ENCODE data around the gene GAS6.

Gene GAS6

GRCh38 chr13:113849981-113850721 is 13.7 kb downstream of the GAS6 start:
- no peaks in the 10 kb centered on the region for H3K27me3 Mint-ChIP-seq
- H3K4me1 Mint-ChIP-seq (ENCODE audit: low read depth in 2 of 2): peaks cover 20 to 31% of the 10 kb centered on the region in 2 donors
- no peaks in the 10 kb centered on the region for H3K9me3 Mint-ChIP-seq
- H3K4me3 Mint-ChIP-seq: no peak overlapping the region
- DNase-seq: no peak
- no peaks in the 10 kb centered on the region for H3K36me3 Mint-ChIP-seq (ENCODE audit: insufficient read depth)
- H3K27ac Mint-ChIP-seq: no peak overlapping the region
- no peak for ATAC-seq (replicated peaks)

- Mint-ChIP-seq H3K27me3 (no peaks in the 10 kb centered on the region), H3K36me3 (ENCODE audit: insufficient read depth) (no peaks in the 10 kb centered on the region), H3K27ac (no peak overlapping the region), H3K4me1 (ENCODE audit: low read depth in 2 of 2) (peaks cover 16 to 30% of the 10 kb centered on the region in 2 donors), H3K4me3 (no peak overlapping the region), H3K9me3 (no peaks in the 10 kb centered on the region)
- no peak for ATAC-seq (replicated peaks)
- no peak for DNase-seq
These were observed 14.3 kb downstream of the GAS6 start for GRCh38 chr13:113849546-113849945.

- H3K9me3 Mint-ChIP-seq: no peaks in the 10 kb centered on the region
- no peak overlapping the region for H3K4me3 Mint-ChIP-seq
- DNase-seq (no peak), ATAC-seq (replicated peaks) (no peak)
- H3K27ac Mint-ChIP-seq: no peak overlapping the region
- H3K27me3 Mint-ChIP-seq: no peaks in the 10 kb centered on the region
- H3K36me3 Mint-ChIP-seq (ENCODE audit: insufficient read depth): no peaks in the 10 kb centered on the region
- H3K4me1 Mint-ChIP-seq (ENCODE audit: low read depth in 2 of 2): peaks cover 18 to 25% of the 10 kb centered on the region in 2 donors
These were observed 15.2 kb downstream of the GAS6 start for GRCh38 chr13:113848431-113849260.

- Mint-ChIP-seq H3K4me3 (no peak overlapping the region), H3K4me1 (ENCODE audit: low read depth in 2 of 2) (peaks cover 18 to 25% of the 10 kb centered on the region in 2 donors), H3K9me3 (no peaks in the 10 kb centered on the region), H3K27ac (no peak overlapping the region), H3K27me3 (no peaks in the 10 kb centered on the region), H3K36me3 (ENCODE audit: insufficient read depth) (no peaks in the 10 kb centered on the region)
- DNase-seq: no peak
- no peak for ATAC-seq (replicated peaks)
These were observed 15.9 kb downstream of the GAS6 start for GRCh38 chr13:113848020-113848419.

- H3K27me3 Mint-ChIP-seq: no peaks in the 10 kb centered on the region
- DNase-seq (peak; percentile 24 to 40 (median 31)), ATAC-seq (replicated peaks) (peak; percentile 84)
- H3K4me3 Mint-ChIP-seq: peak overlapping the region; percentile 68 to 76
- no peaks in the 10 kb centered on the region for H3K36me3 Mint-ChIP-seq (ENCODE audit: insufficient read depth)
- no peak overlapping the region for H3K27ac Mint-ChIP-seq
- H3K9me3 Mint-ChIP-seq: peaks cover 0 to 5% of the 10 kb centered on the region in 2 donors
- peaks cover 24 to 31% of the 10 kb centered on the region in 2 donors for H3K4me1 Mint-ChIP-seq (ENCODE audit: low read depth in 2 of 2)
These were observed 17.1 kb downstream of the GAS6 start for GRCh38 chr13:113846636-113847318.

- DNase-seq: no peak
- peaks cover 2 to 13% of the 10 kb centered on the region in 2 donors for H3K9me3 Mint-ChIP-seq
- H3K27ac Mint-ChIP-seq: peak overlapping the region in 1 of 2 donors; percentile 62
- peak overlapping the region; percentile 68 to 76 for H3K4me3 Mint-ChIP-seq
- peaks cover 4% of the 10 kb centered on the region for H3K36me3 Mint-ChIP-seq (ENCODE audit: insufficient read depth)
- ATAC-seq (replicated peaks): no peak
- H3K27me3 Mint-ChIP-seq: no peaks in the 10 kb centered on the region
- H3K4me1 Mint-ChIP-seq (ENCODE audit: low read depth in 2 of 2): peaks cover 31 to 35% of the 10 kb centered on the region in 2 donors
These were observed 17.9 kb downstream of the GAS6 start for GRCh38 chr13:113845723-113846635.

GRCh38 chr13:113845055-113845454 is 18.8 kb downstream of the GAS6 start:
- no peak overlapping the region for H3K27ac Mint-ChIP-seq
- ATAC-seq (replicated peaks): no peak

GRCh38 chr13:113843864-113844556 is 19.9 kb downstream of the GAS6 start:
- peaks cover 2 to 13% of the 10 kb centered on the region in 2 donors for H3K9me3 Mint-ChIP-seq
- H3K36me3 Mint-ChIP-seq (ENCODE audit: insufficient read depth): peaks cover 4% of the 10 kb centered on the region
- peaks cover 32 to 33% of the 10 kb centered on the region in 2 donors for H3K4me1 Mint-ChIP-seq (ENCODE audit: low read depth in 2 of 2)
- H3K27me3 Mint-ChIP-seq: no peaks in the 10 kb centered on the region
- DNase-seq: no peak
- no peak for ATAC-seq (replicated peaks)
- H3K27ac Mint-ChIP-seq: no peak overlapping the region
- H3K4me3 Mint-ChIP-seq: peak overlapping the region in 1 of 2 donors; percentile 39

More at GRCh38 chr13:113845055-113845454, 18.8 kb downstream of the GAS6 start:
- H3K36me3 Mint-ChIP-seq (ENCODE audit: insufficient read depth): peaks cover 4% of the 10 kb centered on the region
- H3K4me3 Mint-ChIP-seq: peak overlapping the region; percentile 68 to 76
- H3K4me1 Mint-ChIP-seq (ENCODE audit: low read depth in 2 of 2): peaks cover 32 to 35% of the 10 kb centered on the region in 2 donors
- peaks cover 2 to 13% of the 10 kb centered on the region in 2 donors for H3K9me3 Mint-ChIP-seq
- no peak for DNase-seq
- H3K27me3 Mint-ChIP-seq: no peaks in the 10 kb centered on the region

GRCh38 chr13:113843063-113843654 is 20.7 kb downstream of the GAS6 start:
- peaks cover 32 to 33% of the 10 kb centered on the region in 2 donors for H3K4me1 Mint-ChIP-seq (ENCODE audit: low read depth in 2 of 2)
- peaks cover 2 to 13% of the 10 kb centered on the region in 2 donors for H3K9me3 Mint-ChIP-seq
- no peak for ATAC-seq (replicated peaks)
- no peak overlapping the region for H3K27ac Mint-ChIP-seq
- no peaks in the 10 kb centered on the region for H3K27me3 Mint-ChIP-seq
- DNase-seq: no peak
- peak overlapping the region in 1 of 2 donors; percentile 29 for H3K4me3 Mint-ChIP-seq
- H3K36me3 Mint-ChIP-seq (ENCODE audit: insufficient read depth): peaks cover 4% of the 10 kb centered on the region

- peaks cover 32 to 33% of the 10 kb centered on the region in 2 donors for H3K4me1 Mint-ChIP-seq (ENCODE audit: low read depth in 2 of 2)
- ATAC-seq (replicated peaks): no peak
- peak overlapping the region in 1 of 2 donors; percentile 29 for H3K4me3 Mint-ChIP-seq
- peaks cover 2 to 13% of the 10 kb centered on the region in 2 donors for H3K9me3 Mint-ChIP-seq
- H3K27ac Mint-ChIP-seq: peak overlapping the region in 1 of 2 donors; percentile 84
- H3K27me3 Mint-ChIP-seq: peaks cover 0 to 3% of the 10 kb centered on the region in 2 donors
- H3K36me3 Mint-ChIP-seq (ENCODE audit: insufficient read depth): peaks cover 4% of the 10 kb centered on the region
- DNase-seq: no peak
These were observed 21.4 kb downstream of the GAS6 start for GRCh38 chr13:113842336-113843062.

GRCh38 chr13:113841353-113841650 is 22.6 kb downstream of the GAS6 start:
- peaks cover 2 to 13% of the 10 kb centered on the region in 2 donors for H3K9me3 Mint-ChIP-seq
- peaks cover 0 to 9% of the 10 kb centered on the region in 2 donors for H3K27me3 Mint-ChIP-seq
- H3K27ac Mint-ChIP-seq: peak overlapping the region in 1 of 2 donors; percentile 84
- peaks cover 4% of the 10 kb centered on the region for H3K36me3 Mint-ChIP-seq (ENCODE audit: insufficient read depth)
- peak; percentile 73 for ATAC-seq (replicated peaks)
- H3K4me1 Mint-ChIP-seq (ENCODE audit: low read depth in 2 of 2): peaks cover 26 to 27% of the 10 kb centered on the region in 2 donors
- peak in 1 of 3 experiments; percentile 13 for DNase-seq
- H3K4me3 Mint-ChIP-seq: peak overlapping the region in 1 of 2 donors; percentile 6

Measured in effector memory CD8-positive, alpha-beta T cell (primary cell).